ENCODE results near the gene TRMT1. TPM values are rescaled to one million over a fixed set of nuclear protein-coding genes. Genes with fewer than 3 reads are reported as not detected.

The TRMT1 gene
- total RNA-seq, 1 experiment from 2014 or later = 91.8 TPM

DNA sequence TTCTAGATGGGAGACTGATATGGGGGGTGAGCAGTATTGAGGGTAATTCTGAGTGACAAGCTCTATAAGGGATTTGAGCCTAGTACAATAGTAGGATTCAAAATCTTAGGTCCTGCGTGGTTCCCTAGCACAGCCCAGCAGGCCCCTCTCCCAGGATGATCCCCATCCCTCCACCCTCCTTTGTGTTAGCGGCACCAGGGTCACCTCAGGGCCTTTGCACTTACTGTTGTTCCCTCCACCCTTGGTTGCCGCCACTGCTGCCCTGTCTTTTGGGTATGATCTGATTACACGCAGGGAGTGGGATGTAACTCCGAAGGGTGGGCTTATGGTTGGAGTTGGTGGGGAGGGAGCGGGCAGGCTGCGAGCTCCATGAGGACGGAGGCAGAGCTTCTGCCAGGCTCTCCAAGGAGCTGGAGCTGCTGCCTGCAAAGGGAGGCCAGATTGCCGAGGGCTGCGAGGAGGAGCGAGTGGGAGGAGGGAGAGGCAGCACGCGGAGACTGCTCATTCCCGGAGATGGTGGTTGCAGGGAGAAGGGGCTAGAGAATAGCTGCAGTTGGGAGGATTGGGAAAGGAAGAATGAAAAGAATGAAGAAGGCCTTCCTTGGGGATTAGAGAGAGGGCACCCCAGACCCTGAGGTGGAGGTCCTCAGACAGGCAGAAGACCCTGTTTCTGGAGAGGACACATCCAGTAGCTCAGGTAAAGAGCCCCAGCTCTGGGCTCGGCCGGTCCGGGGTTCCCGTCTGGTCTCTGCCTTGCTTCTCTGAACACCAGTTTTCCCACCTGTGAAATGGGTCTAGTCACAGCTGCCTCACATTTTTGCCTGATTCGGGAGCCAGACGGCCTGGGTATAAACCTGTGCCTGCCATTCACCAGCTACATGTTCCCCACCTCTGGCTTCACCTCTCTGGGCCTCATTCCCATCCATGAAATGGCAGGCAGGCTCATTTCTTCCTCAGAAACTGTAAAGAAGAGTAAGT, 6.7 kb upstream of the TRMT1 start:
- POLR2A ChIA-PET (ENCODE audit: unreplicated experiment) = no interaction called here
- no peak for ATAC-seq
- Histone ChIP-seq H3F3A (ENCODE audit: low read length, unreplicated experiment) (no peaks in the 10 kb centered on the region), H3K9me3 (ENCODE audit: low read length) (no peaks in the 10 kb centered on the region), H3K4me1 (ENCODE audit: insufficient read depth, low read length) (peaks cover 26% of the 10 kb centered on the region), H3K36me3 (ENCODE audit: low read depth, low read length) (peaks cover 28% of the 10 kb centered on the region), H3K9me2 (replicated peaks; ENCODE audit: low read length) (no peaks in the 10 kb centered on the region), H3K27me3 (ENCODE audit: low read length) (no peaks in the 10 kb centered on the region), H3K4me2 (ENCODE audit: low read length) (no peak overlapping the region), H4K20me1 (ENCODE audit: low read length) (peaks cover 58% of the 10 kb centered on the region), H2AFZ (ENCODE audit: low read length) (no peak overlapping the region), H3K79me2 (ENCODE audit: low read length) (peaks cover 100% of the 10 kb centered on the region), H3K9ac (ENCODE audit: low read length) (no peak overlapping the region), H3K27ac (ENCODE audit: low read length) (no peak overlapping the region), H3K4me3 (ENCODE audit: low read length) (no peak overlapping the region)
- CTCF ChIA-PET = no interaction called here
- TF ChIP-seq, protein P1, sequence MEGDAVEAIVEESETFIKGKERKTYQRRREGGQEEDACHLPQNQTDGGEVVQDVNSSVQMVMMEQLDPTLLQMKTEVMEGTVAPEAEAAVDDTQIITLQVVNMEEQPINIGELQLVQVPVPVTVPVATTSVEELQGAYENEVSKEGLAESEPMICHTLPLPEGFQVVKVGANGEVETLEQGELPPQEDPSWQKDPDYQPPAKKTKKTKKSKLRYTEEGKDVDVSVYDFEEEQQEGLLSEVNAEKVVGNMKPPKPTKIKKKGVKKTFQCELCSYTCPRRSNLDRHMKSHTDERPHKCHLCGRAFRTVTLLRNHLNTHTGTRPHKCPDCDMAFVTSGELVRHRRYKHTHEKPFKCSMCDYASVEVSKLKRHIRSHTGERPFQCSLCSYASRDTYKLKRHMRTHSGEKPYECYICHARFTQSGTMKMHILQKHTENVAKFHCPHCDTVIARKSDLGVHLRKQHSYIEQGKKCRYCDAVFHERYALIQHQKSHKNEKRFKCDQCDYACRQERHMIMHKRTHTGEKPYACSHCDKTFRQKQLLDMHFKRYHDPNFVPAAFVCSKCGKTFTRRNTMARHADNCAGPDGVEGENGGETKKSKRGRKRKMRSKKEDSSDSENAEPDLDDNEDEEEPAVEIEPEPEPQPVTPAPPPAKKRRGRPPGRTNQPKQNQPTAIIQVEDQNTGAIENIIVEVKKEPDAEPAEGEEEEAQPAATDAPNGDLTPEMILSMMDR (conservative IDR thresholded peaks at IDR 0.05; ENCODE audit: low read depth, low read length) = no peak
- TF ChIP-seq EZH2phosphoT487 (IDR thresholded peaks at IDR 0.05; ENCODE audit: borderline replicate concordance, low read length) (no peak), EZH2 (IDR thresholded peaks at IDR 0.05; ENCODE audit: low read length, unreplicated experiment) (no peak)
- no peak for DNase-seq
- BruUV-seq (replicated peaks) = no TSS peak
- intact Hi-C loops (cut with micrococcal nuclease) = no loop called here

- no peaks in the 10 kb centered on the region for H3K9me2 ChIP-seq (replicated peaks; ENCODE audit: low read length)
- no peak overlapping the region for H2AFZ ChIP-seq (ENCODE audit: low read length)
- no peak for ATAC-seq
- DNase-seq = no peak
- peaks cover 26% of the 10 kb centered on the region for H3K4me1 ChIP-seq (ENCODE audit: insufficient read depth, low read length)
- TF ChIP-seq EZH2phosphoT487 (IDR thresholded peaks at IDR 0.05; ENCODE audit: borderline replicate concordance, low read length) (no peak), EZH2 (IDR thresholded peaks at IDR 0.05; ENCODE audit: low read length, unreplicated experiment) (no peak)
- TF ChIP-seq, protein P1 (conservative IDR thresholded peaks at IDR 0.05; ENCODE audit: low read depth, low read length) = no peak
- no peaks in the 10 kb centered on the region for H3F3A ChIP-seq (ENCODE audit: low read length, unreplicated experiment)
- CTCF ChIA-PET = no interaction called here
- BruUV-seq (replicated peaks) = no TSS peak
- intact Hi-C loops (cut with micrococcal nuclease) = no loop called here
- H3K9ac ChIP-seq (ENCODE audit: low read length) = no peak overlapping the region
- peaks cover 94% of the 10 kb centered on the region for H3K79me2 ChIP-seq (ENCODE audit: low read length)
- peaks cover 52% of the 10 kb centered on the region for H4K20me1 ChIP-seq (ENCODE audit: low read length)
- H3K4me3 ChIP-seq (ENCODE audit: low read length) = no peak overlapping the region
- peaks cover 24% of the 10 kb centered on the region for H3K36me3 ChIP-seq (ENCODE audit: low read depth, low read length)
- no peaks in the 10 kb centered on the region for H3K9me3 ChIP-seq (ENCODE audit: low read length)
- POLR2A ChIA-PET (ENCODE audit: unreplicated experiment) = no interaction called here
- no peak overlapping the region for H3K4me2 ChIP-seq (ENCODE audit: low read length)
- no peak overlapping the region for H3K27ac ChIP-seq (ENCODE audit: low read length)
- H3K27me3 ChIP-seq (ENCODE audit: low read length) = no peaks in the 10 kb centered on the region
Observed at GRCh38 chr19:13122275-13122878, 5.8 kb upstream of the TRMT1 start.

All from PC-3 (cell line).